H9 (cell line): Measurements from ENCODE around the gene MDK. TPM values are rescaled to one million over a fixed set of nuclear protein-coding genes. Genes with fewer than 3 reads are reported as not detected.

Experiments
- DNase-seq: peaks from one replicate; pipeline ENCODE4 v3.0.0-alpha.2; 2017
- H2AFZ ChIP-seq: one replicate; pipeline ENCODE4 v1.6.1; 2013; ENCODE audit warnings: mild to moderate bottlenecking, low read length, control low read depth, moderate library complexity
- H2AK5ac ChIP-seq: 2 replicates; pipeline ENCODE4 v1.6.1; 2013; ENCODE audit warnings: low read length, control low read depth, mixed read lengths; ENCODE audit not compliant: insufficient read length
- H2BK120ac ChIP-seq: one replicate; pipeline ENCODE4 v1.6.1; 2013; ENCODE audit warnings: low read depth, mild to moderate bottlenecking, low read length, control low read depth, inconsistent platforms; ENCODE audit not compliant: poor library complexity, severe bottlenecking
- H2BK12ac ChIP-seq: 2 replicates; pipeline ENCODE4 v1.6.1; 2013; ENCODE audit warnings: low read length, control low read depth, mixed read lengths, low read depth; ENCODE audit not compliant: insufficient read length
- H2BK15ac ChIP-seq: 2 replicates; pipeline ENCODE4 v1.6.1; 2013; ENCODE audit warnings: low read depth, low read length, control low read depth
- H2BK20ac ChIP-seq: one replicate; pipeline ENCODE4 v1.6.1; 2013; ENCODE audit warnings: low read depth, mild to moderate bottlenecking, low read length, control low read depth, inconsistent platforms; ENCODE audit not compliant: poor library complexity, severe bottlenecking
- H2BK5ac ChIP-seq: 2 replicates; pipeline ENCODE4 v1.6.1; 2013; ENCODE audit warnings: low read length, control low read depth, mixed read lengths; ENCODE audit not compliant: insufficient read length
- H3K14ac ChIP-seq: 2 replicates; pipeline ENCODE4 v1.6.1; 2013; ENCODE audit warnings: low read length, control low read depth; ENCODE audit not compliant: insufficient read depth
- H3K18ac ChIP-seq: 2 replicates; pipeline ENCODE4 v1.6.1; 2013; ENCODE audit warnings: low read depth, mild to moderate bottlenecking, mixed read lengths, low read length, control low read depth; ENCODE audit not compliant: insufficient read length
- H3K23ac ChIP-seq: 2 replicates; pipeline ENCODE4 v1.6.1; 2013; ENCODE audit warnings: low read length, control low read depth, mixed read lengths, low read depth; ENCODE audit not compliant: insufficient read length
- H3K23me2 ChIP-seq: 2 replicates; pipeline ENCODE4 v1.6.1; 2013; ENCODE audit warnings: low read depth, mild to moderate bottlenecking, mixed read lengths, low read length, control low read depth; ENCODE audit not compliant: insufficient read length, poor library complexity, severe bottlenecking
- H3K27ac ChIP-seq: 2 replicates; pipeline ENCODE4 v1.5.1; 2013; ENCODE audit warnings: low read length, control low read depth, mixed read lengths, low read depth; ENCODE audit not compliant: insufficient read length
- H3K27me3 ChIP-seq: 2 replicates; pipeline ENCODE4 v1.6.1; 2013; ENCODE audit warnings: low read length, control low read depth, inconsistent platforms; ENCODE audit not compliant: insufficient read depth
- H3K4ac ChIP-seq: 2 replicates; pipeline ENCODE4 v1.6.1; 2013; ENCODE audit warnings: low read depth, mild to moderate bottlenecking, control low read depth, inconsistent platforms, low read length, moderate library complexity
- H3K4me1 ChIP-seq: 2 replicates; pipeline ENCODE4 v1.6.1; 2013; ENCODE audit warnings: low read length, control low read depth, inconsistent platforms; ENCODE audit not compliant: insufficient read depth
- H3K4me2 ChIP-seq: 2 replicates; pipeline ENCODE4 v1.6.1; 2013; ENCODE audit warnings: low read length, control low read depth, mixed read lengths; ENCODE audit not compliant: insufficient read length, insufficient read depth
- H3K56ac ChIP-seq: 2 replicates; pipeline ENCODE4 v1.6.1; 2013; ENCODE audit warnings: low read depth, mild to moderate bottlenecking, mixed read lengths, low read length, control low read depth; ENCODE audit not compliant: insufficient read length
- H3K79me1 ChIP-seq: 2 replicates; pipeline ENCODE4 v1.6.1; 2013; ENCODE audit warnings: low read depth, mild to moderate bottlenecking, moderate library complexity, low read length, control low read depth, inconsistent platforms; ENCODE audit not compliant: insufficient read depth, poor library complexity, severe bottlenecking
- H3K79me2 ChIP-seq: 2 replicates; pipeline ENCODE4 v1.6.1; 2013; ENCODE audit warnings: low read length, control low read depth, inconsistent platforms; ENCODE audit not compliant: insufficient read depth
- H3K9ac ChIP-seq: 2 replicates; pipeline ENCODE4 v1.6.1; 2013; ENCODE audit warnings: low read length, control low read depth, mixed read lengths; ENCODE audit not compliant: insufficient read length; ENCODE audit errors: extremely low read depth
- H3K9me3 ChIP-seq: one replicate; pipeline ENCODE4 v1.6.1; 2013; ENCODE audit warnings: low read depth, low read length, inconsistent platforms; ENCODE audit not compliant: control insufficient read depth
- H3T11ph ChIP-seq: one replicate; pipeline ENCODE4 v1.6.1; 2013; ENCODE audit warnings: mild to moderate bottlenecking, low read length, control low read depth, inconsistent platforms
- H4K20me1 ChIP-seq: one replicate; pipeline ENCODE4 v1.6.1; 2013; ENCODE audit not compliant: control insufficient read depth, insufficient read length, insufficient read depth
- H4K5ac ChIP-seq: 2 replicates; pipeline ENCODE4 v1.6.1; 2013; ENCODE audit warnings: low read depth, mild to moderate bottlenecking, mixed read lengths, low read length, control low read depth; ENCODE audit not compliant: insufficient read length
- H4K8ac ChIP-seq: replicated peaks from 2 replicates; pipeline ENCODE4 v1.6.1; 2013; ENCODE audit warnings: low read length, control low read depth, mixed read lengths, low read depth; ENCODE audit not compliant: insufficient read length
- H4K91ac ChIP-seq: 2 replicates; pipeline ENCODE4 v1.6.1; 2013; ENCODE audit warnings: low read depth, mild to moderate bottlenecking, moderate library complexity, mixed read lengths, low read length, control low read depth; ENCODE audit not compliant: insufficient read length
- H3K27ac Mint-ChIP-seq, 3 experiments: 2 replicates in 2 of 3; 3 replicates in 1 of 3; pipeline ENCODE4 v1.8.0; 2020 to 2021; ENCODE audit warnings: mixed read lengths in 3 of 3, mild to moderate bottlenecking in 1 of 3, moderate library complexity in 1 of 3
- H3K27me3 Mint-ChIP-seq: 2 replicates; pipeline ENCODE4 v1.8.0; 2021; ENCODE audit warnings: low read depth, mild to moderate bottlenecking, moderate library complexity, mixed read lengths
- H3K36me3 Mint-ChIP-seq, 3 experiments: 2 replicates in 2 of 3; 3 replicates in 1 of 3; pipeline ENCODE4 v1.8.0; 2020 to 2021; ENCODE audit warnings: low read depth in 3 of 3, mixed read lengths in 3 of 3; ENCODE audit not compliant: insufficient read depth in 1 of 3
- H3K4me1 Mint-ChIP-seq, 2 experiments: 2 replicates each; pipeline ENCODE4 v1.8.0; 2020; ENCODE audit warnings: mixed read lengths in 2 of 2
- H3K4me3 Mint-ChIP-seq, 2 experiments: 2 replicates in 1 of 2; 3 replicates in 1 of 2; pipeline ENCODE4 v1.8.0; 2020 to 2021; ENCODE audit warnings: mild to moderate bottlenecking in 2 of 2, mixed read lengths in 2 of 2, moderate library complexity in 1 of 2
- H3K9me3 Mint-ChIP-seq, 2 experiments: 2 replicates in 1 of 2; 3 replicates in 1 of 2; pipeline ENCODE4 v1.8.0; 2020; ENCODE audit warnings: mild to moderate bottlenecking in 2 of 2, mixed read lengths in 2 of 2, moderate library complexity in 1 of 2
- WGBS: extraction: QIAGEN DNeasy Blood & Tissue Kit; methylation state at CpG from one replicate; pipeline ENCODE4 v1.1.7; 2013; ENCODE audit warnings: missing lambda C conversion rate, low lambda C conversion rate, mixed read lengths; ENCODE audit not compliant: insufficient read length; ENCODE audit errors: extremely low coverage; 5-methylcytosine and 5-hydroxymethylcytosine counted together
- total RNA-seq: library from RNA; stranded (reverse); gene quantifications from 2 replicates; pipeline ENCODE4 v1.2.1, GENCODE V29; 2021
- TF ChIP-seq, protein P1 (sequence below): fragments of 200-600 bp; sonication (generic); conservative IDR thresholded peaks from 3 replicates; pipeline ENCODE4 v1.8.0; 2021; ENCODE audit warnings: antibody characterized with exemption, mild to moderate bottlenecking

Gene MDK
- total RNA-seq, 1 experiment from 2014 or later = 392 TPM

DNA sequence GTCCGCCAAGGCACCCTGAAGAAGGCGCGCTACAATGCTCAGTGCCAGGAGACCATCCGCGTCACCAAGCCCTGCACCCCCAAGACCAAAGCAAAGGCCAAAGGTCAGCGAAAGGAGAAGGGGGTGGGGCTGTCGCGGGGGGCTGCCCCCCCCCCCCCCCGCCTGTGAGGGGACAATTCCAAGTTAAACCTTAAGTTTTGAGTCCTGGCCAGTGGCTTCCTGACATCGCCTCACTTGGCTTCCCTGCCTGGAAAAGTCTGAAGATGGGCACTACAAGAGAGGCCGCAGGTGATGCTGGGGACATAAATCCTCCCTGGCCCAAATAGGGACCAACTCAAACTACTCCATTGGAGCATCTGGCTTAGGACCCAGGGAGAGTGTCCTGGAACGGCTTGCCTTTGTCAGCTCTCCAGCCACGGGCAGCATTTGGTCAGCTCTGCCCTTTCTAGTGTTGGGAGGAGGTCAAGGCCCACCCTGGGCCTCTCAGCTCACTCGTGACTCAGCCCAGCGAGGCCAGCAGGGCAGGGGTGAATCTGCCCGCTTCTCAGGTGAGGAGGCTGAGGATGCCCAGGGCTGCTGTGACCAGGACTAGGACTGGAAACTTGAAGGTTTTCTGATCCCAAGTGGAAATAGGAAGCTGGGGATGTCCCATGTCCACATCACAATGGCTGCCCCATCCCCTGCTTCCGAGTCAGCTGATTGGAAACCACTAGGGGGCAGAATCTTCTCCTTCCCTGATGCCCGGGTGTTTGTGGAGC is 1.4 kb downstream of the MDK start:
- Mint-ChIP-seq H3K9me3 (no peaks in the 10 kb centered on the region), H3K36me3 (peaks cover 7 to 12% (median 11%) of the 10 kb centered on the region in 3 experiments), H3K4me1 (peaks cover 6 to 31% of the 10 kb centered on the region in 2 experiments), H3K27me3 (peaks cover 31% of the 10 kb centered on the region), H3K27ac (no peak overlapping the region), H3K4me3 (peak overlapping the region; percentile 79 to 86)
- no peaks in the 10 kb centered on the region for H3K79me2 ChIP-seq
- H2AFZ ChIP-seq = no peak overlapping the region
- peaks cover 8% of the 10 kb centered on the region for H3K23me2 ChIP-seq
- H2BK20ac ChIP-seq = no peak overlapping the region
- no peak overlapping the region for H3K23ac ChIP-seq
- no peak overlapping the region for H4K5ac ChIP-seq
- peak overlapping the region; percentile 88 for H3K14ac ChIP-seq
- H3K9me3 ChIP-seq = no peaks in the 10 kb centered on the region
- no peak overlapping the region for H2BK12ac ChIP-seq
- H4K20me1 ChIP-seq = no peaks in the 10 kb centered on the region
- H3K56ac ChIP-seq = no peak overlapping the region
- peak overlapping the region; percentile 71 for H3K4me2 ChIP-seq
- no peak overlapping the region for H2AK5ac ChIP-seq
- TF ChIP-seq, protein P1, sequence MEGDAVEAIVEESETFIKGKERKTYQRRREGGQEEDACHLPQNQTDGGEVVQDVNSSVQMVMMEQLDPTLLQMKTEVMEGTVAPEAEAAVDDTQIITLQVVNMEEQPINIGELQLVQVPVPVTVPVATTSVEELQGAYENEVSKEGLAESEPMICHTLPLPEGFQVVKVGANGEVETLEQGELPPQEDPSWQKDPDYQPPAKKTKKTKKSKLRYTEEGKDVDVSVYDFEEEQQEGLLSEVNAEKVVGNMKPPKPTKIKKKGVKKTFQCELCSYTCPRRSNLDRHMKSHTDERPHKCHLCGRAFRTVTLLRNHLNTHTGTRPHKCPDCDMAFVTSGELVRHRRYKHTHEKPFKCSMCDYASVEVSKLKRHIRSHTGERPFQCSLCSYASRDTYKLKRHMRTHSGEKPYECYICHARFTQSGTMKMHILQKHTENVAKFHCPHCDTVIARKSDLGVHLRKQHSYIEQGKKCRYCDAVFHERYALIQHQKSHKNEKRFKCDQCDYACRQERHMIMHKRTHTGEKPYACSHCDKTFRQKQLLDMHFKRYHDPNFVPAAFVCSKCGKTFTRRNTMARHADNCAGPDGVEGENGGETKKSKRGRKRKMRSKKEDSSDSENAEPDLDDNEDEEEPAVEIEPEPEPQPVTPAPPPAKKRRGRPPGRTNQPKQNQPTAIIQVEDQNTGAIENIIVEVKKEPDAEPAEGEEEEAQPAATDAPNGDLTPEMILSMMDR = peak; percentile 82
- H3K18ac ChIP-seq = no peak overlapping the region
- no peak overlapping the region for H2BK15ac ChIP-seq
- no CpG with 5 or more reads among the region's 18 CpGs for WGBS
- H3K27ac ChIP-seq = no peak overlapping the region
- H4K91ac ChIP-seq = no peak overlapping the region
- H4K8ac ChIP-seq = no peak overlapping the region
- peaks cover 4% of the 10 kb centered on the region; the same call in 1 of the 2 replicates for H3K4me1 ChIP-seq
- no peak overlapping the region for H2BK5ac ChIP-seq
- no peak overlapping the region for H2BK120ac ChIP-seq
- no peak overlapping the region for H3K4ac ChIP-seq
- no peak overlapping the region for H3T11ph ChIP-seq
- H3K27me3 ChIP-seq = no peaks in the 10 kb centered on the region
- no peaks in the 10 kb centered on the region for H3K79me1 ChIP-seq
- DNase-seq = peak; percentile 75
- no peak overlapping the region for H3K9ac ChIP-seq
